ENCODE results near the gene DMAC2L.
A peak's percentile ranks its signal among the peaks of the same experiment; 100 is the strongest.
"Not testable (repeated sequence)": the region's sequence is repeated elsewhere in the genome, so short reads cannot be mapped to it uniquely, and the experiment has no call there.

DMAC2L gene

GRCh38 chr14:50361473-50362403 lies 49.6 kb downstream of the DMAC2L start:
- not testable (repeated sequence) for H3K36me3 ChIP-seq (ENCODE audit: control insufficient read depth in 1 of 2, insufficient read depth in 2 of 2, low read length in 2 of 2); H3K4me3 ChIP-seq (ENCODE audit: low read depth in 1 of 2, low read length in 2 of 2); H3K9ac ChIP-seq (ENCODE audit: low read depth in 1 of 2, low read length in 2 of 2); H3K27me3 ChIP-seq (ENCODE audit: control insufficient read depth in 1 of 2, insufficient read depth in 2 of 2, low read length in 2 of 2); H3K9me3 ChIP-seq (ENCODE audit: control insufficient read depth in 1 of 2, low read length in 2 of 2); H3K27ac ChIP-seq (ENCODE audit: low read depth, low read length)
- peaks cover 30 to 32% of the 10 kb centered on the region in 2 donors for H3K4me1 ChIP-seq (ENCODE audit: control insufficient read depth in 1 of 2, insufficient read depth in 2 of 2, low read length in 2 of 2)

- H3K27me3 ChIP-seq (ENCODE audit: control insufficient read depth in 1 of 2, insufficient read depth in 2 of 2, low read length in 2 of 2) = no peaks in the 10 kb centered on the region
- peaks cover 3% of the 10 kb centered on the region in 2 donors for H3K36me3 ChIP-seq (ENCODE audit: control insufficient read depth in 1 of 2, insufficient read depth in 2 of 2, low read length in 2 of 2)
- H3K9ac ChIP-seq (ENCODE audit: low read depth in 1 of 2, low read length in 2 of 2) = peak overlapping the region; percentile 22 to 36
- peak overlapping the region; percentile 38 for H3K27ac ChIP-seq (ENCODE audit: low read depth, low read length)
- peak overlapping the region; percentile 48 to 64 for H3K4me3 ChIP-seq (ENCODE audit: low read depth in 1 of 2, low read length in 2 of 2)
- H3K9me3 ChIP-seq (ENCODE audit: control insufficient read depth in 1 of 2, low read length in 2 of 2) = no peaks in the 10 kb centered on the region
- peaks cover 33 to 40% of the 10 kb centered on the region in 2 donors for H3K4me1 ChIP-seq (ENCODE audit: control insufficient read depth in 1 of 2, insufficient read depth in 2 of 2, low read length in 2 of 2)
Observed at GRCh38 chr14:50362764-50363713, 50.9 kb downstream of the DMAC2L start.

- peak overlapping the region; percentile 22 to 36 for H3K9ac ChIP-seq (ENCODE audit: low read depth in 1 of 2, low read length in 2 of 2)
Observed at GRCh38 chr14:50363714-50364111, 51.6 kb downstream of the DMAC2L start.

GRCh38 chr14:50364792-50365191 lies 52.7 kb downstream of the DMAC2L start:
- H3K9ac ChIP-seq (ENCODE audit: low read depth in 1 of 2, low read length in 2 of 2) = no peak overlapping the region
- H3K36me3 ChIP-seq (ENCODE audit: control insufficient read depth in 1 of 2, insufficient read depth in 2 of 2, low read length in 2 of 2) = no peaks in the 10 kb centered on the region
- H3K27me3 ChIP-seq (ENCODE audit: control insufficient read depth in 1 of 2, insufficient read depth in 2 of 2, low read length in 2 of 2) = no peaks in the 10 kb centered on the region
- peak overlapping the region; percentile 57 for H3K27ac ChIP-seq (ENCODE audit: low read depth, low read length)
- H3K4me3 ChIP-seq (ENCODE audit: low read depth in 1 of 2, low read length in 2 of 2) = no peak overlapping the region
- peaks cover 33 to 40% of the 10 kb centered on the region in 2 donors for H3K4me1 ChIP-seq (ENCODE audit: control insufficient read depth in 1 of 2, insufficient read depth in 2 of 2, low read length in 2 of 2)
- H3K9me3 ChIP-seq (ENCODE audit: control insufficient read depth in 1 of 2, low read length in 2 of 2) = no peaks in the 10 kb centered on the region

More at GRCh38 chr14:50363714-50364111, 51.6 kb downstream of the DMAC2L start:
- H3K4me1 ChIP-seq (ENCODE audit: control insufficient read depth in 1 of 2, insufficient read depth in 2 of 2, low read length in 2 of 2) = peaks cover 33 to 40% of the 10 kb centered on the region in 2 donors
- H3K27ac ChIP-seq (ENCODE audit: low read depth, low read length) = peak overlapping the region; percentile 38
- no peaks in the 10 kb centered on the region for H3K27me3 ChIP-seq (ENCODE audit: control insufficient read depth in 1 of 2, insufficient read depth in 2 of 2, low read length in 2 of 2)
- peaks cover 2 to 3% of the 10 kb centered on the region in 2 donors for H3K36me3 ChIP-seq (ENCODE audit: control insufficient read depth in 1 of 2, insufficient read depth in 2 of 2, low read length in 2 of 2)
- H3K9me3 ChIP-seq (ENCODE audit: control insufficient read depth in 1 of 2, low read length in 2 of 2) = no peaks in the 10 kb centered on the region
- peak overlapping the region; percentile 48 to 64 for H3K4me3 ChIP-seq (ENCODE audit: low read depth in 1 of 2, low read length in 2 of 2)

- Histone ChIP-seq H3K4me1 (ENCODE audit: control insufficient read depth in 1 of 2, insufficient read depth in 2 of 2, low read length in 2 of 2) (peaks cover 33 to 40% of the 10 kb centered on the region in 2 donors), H3K27ac (ENCODE audit: low read depth, low read length) (peak overlapping the region; percentile 6)
- H3K9me3 ChIP-seq (ENCODE audit: control insufficient read depth in 1 of 2, low read length in 2 of 2); H3K9ac ChIP-seq (ENCODE audit: low read depth in 1 of 2, low read length in 2 of 2); H3K4me3 ChIP-seq (ENCODE audit: low read depth in 1 of 2, low read length in 2 of 2); H3K27me3 ChIP-seq (ENCODE audit: control insufficient read depth in 1 of 2, insufficient read depth in 2 of 2, low read length in 2 of 2); H3K36me3 ChIP-seq (ENCODE audit: control insufficient read depth in 1 of 2, insufficient read depth in 2 of 2, low read length in 2 of 2): not testable (repeated sequence)
Observed at GRCh38 chr14:50365572-50365971, 53.4 kb downstream of the DMAC2L start.

- no peaks in the 10 kb centered on the region for H3K27me3 ChIP-seq (ENCODE audit: control insufficient read depth in 1 of 2, insufficient read depth in 2 of 2, low read length in 2 of 2)
- no peaks in the 10 kb centered on the region for H3K36me3 ChIP-seq (ENCODE audit: control insufficient read depth in 1 of 2, insufficient read depth in 2 of 2, low read length in 2 of 2)
- H3K27ac ChIP-seq (ENCODE audit: low read depth, low read length) = peak overlapping the region; percentile 6
- H3K4me1 ChIP-seq (ENCODE audit: control insufficient read depth in 1 of 2, insufficient read depth in 2 of 2, low read length in 2 of 2) = peaks cover 33 to 40% of the 10 kb centered on the region in 2 donors
- H3K9me3 ChIP-seq (ENCODE audit: control insufficient read depth in 1 of 2, low read length in 2 of 2) = no peaks in the 10 kb centered on the region
- no peak overlapping the region for H3K4me3 ChIP-seq (ENCODE audit: low read depth in 1 of 2, low read length in 2 of 2)
- no peak overlapping the region for H3K9ac ChIP-seq (ENCODE audit: low read depth in 1 of 2, low read length in 2 of 2)
Observed at GRCh38 chr14:50366115-50366514, 54.0 kb downstream of the DMAC2L start.

GRCh38 chr14:50366589-50366988 lies 54.5 kb downstream of the DMAC2L start:
- Histone ChIP-seq H3K36me3 (ENCODE audit: control insufficient read depth in 1 of 2, insufficient read depth in 2 of 2, low read length in 2 of 2) (no peaks in the 10 kb centered on the region), H3K9ac (ENCODE audit: low read depth in 1 of 2, low read length in 2 of 2) (no peak overlapping the region), H3K9me3 (ENCODE audit: control insufficient read depth in 1 of 2, low read length in 2 of 2) (no peaks in the 10 kb centered on the region), H3K27ac (ENCODE audit: low read depth, low read length) (peak overlapping the region; percentile 6), H3K27me3 (ENCODE audit: control insufficient read depth in 1 of 2, insufficient read depth in 2 of 2, low read length in 2 of 2) (no peaks in the 10 kb centered on the region), H3K4me1 (ENCODE audit: control insufficient read depth in 1 of 2, insufficient read depth in 2 of 2, low read length in 2 of 2) (peaks cover 33 to 40% of the 10 kb centered on the region in 2 donors), H3K4me3 (ENCODE audit: low read depth in 1 of 2, low read length in 2 of 2) (no peak overlapping the region)

- Histone ChIP-seq H3K9ac (ENCODE audit: low read depth in 1 of 2, low read length in 2 of 2) (no peak overlapping the region), H3K27ac (ENCODE audit: low read depth, low read length) (no peak overlapping the region), H3K4me1 (ENCODE audit: control insufficient read depth in 1 of 2, insufficient read depth in 2 of 2, low read length in 2 of 2) (peaks cover 5 to 11% of the 10 kb centered on the region in 2 donors), H3K36me3 (ENCODE audit: control insufficient read depth in 1 of 2, insufficient read depth in 2 of 2, low read length in 2 of 2) (no peaks in the 10 kb centered on the region), H3K4me3 (ENCODE audit: low read depth in 1 of 2, low read length in 2 of 2) (no peak overlapping the region), H3K27me3 (ENCODE audit: control insufficient read depth in 1 of 2, insufficient read depth in 2 of 2, low read length in 2 of 2) (no peaks in the 10 kb centered on the region), H3K9me3 (ENCODE audit: control insufficient read depth in 1 of 2, low read length in 2 of 2) (no peaks in the 10 kb centered on the region)
Observed at GRCh38 chr14:50371546-50371945, 59.4 kb downstream of the DMAC2L start.

GRCh38 chr14:50373959-50374358 lies 61.8 kb downstream of the DMAC2L start:
- H3K4me1 ChIP-seq (ENCODE audit: control insufficient read depth in 1 of 2, insufficient read depth in 2 of 2, low read length in 2 of 2) = no peaks in the 10 kb centered on the region
- H3K9me3 ChIP-seq (ENCODE audit: control insufficient read depth in 1 of 2, low read length in 2 of 2) = no peaks in the 10 kb centered on the region

GRCh38 chr14:50375760-50376159 lies 63.6 kb downstream of the DMAC2L start:
- Histone ChIP-seq H3K9me3 (ENCODE audit: control insufficient read depth in 1 of 2, low read length in 2 of 2) (no peaks in the 10 kb centered on the region), H3K27me3 (ENCODE audit: control insufficient read depth in 1 of 2, insufficient read depth in 2 of 2, low read length in 2 of 2) (no peaks in the 10 kb centered on the region), H3K4me1 (ENCODE audit: control insufficient read depth in 1 of 2, insufficient read depth in 2 of 2, low read length in 2 of 2) (no peaks in the 10 kb centered on the region), H3K9ac (ENCODE audit: low read depth in 1 of 2, low read length in 2 of 2) (no peak overlapping the region), H3K4me3 (ENCODE audit: low read depth in 1 of 2, low read length in 2 of 2) (no peak overlapping the region), H3K36me3 (ENCODE audit: control insufficient read depth in 1 of 2, insufficient read depth in 2 of 2, low read length in 2 of 2) (peaks cover 12 to 14% of the 10 kb centered on the region in 2 donors), H3K27ac (ENCODE audit: low read depth, low read length) (no peak overlapping the region)

More at GRCh38 chr14:50373959-50374358, 61.8 kb downstream of the DMAC2L start:
- no peak overlapping the region for H3K9ac ChIP-seq (ENCODE audit: low read depth in 1 of 2, low read length in 2 of 2)
- H3K27ac ChIP-seq (ENCODE audit: low read depth, low read length) = no peak overlapping the region
- H3K36me3 ChIP-seq (ENCODE audit: control insufficient read depth in 1 of 2, insufficient read depth in 2 of 2, low read length in 2 of 2) = peaks cover 9 to 11% of the 10 kb centered on the region in 2 donors
- H3K4me3 ChIP-seq (ENCODE audit: low read depth in 1 of 2, low read length in 2 of 2) = no peak overlapping the region
- no peaks in the 10 kb centered on the region for H3K27me3 ChIP-seq (ENCODE audit: control insufficient read depth in 1 of 2, insufficient read depth in 2 of 2, low read length in 2 of 2)

All from duodenal mucosa (tissue), 2 donors.